Smooth muscle cell (in vitro differentiated cells): Measurements from ENCODE around the gene DCAF8. TPM values are rescaled to one million over a fixed set of nuclear protein-coding genes. Genes with fewer than 3 reads are reported as not detected.

Source experiments
- DNase-seq: peaks from one replicate; lab custom pipeline; 2025; ENCODE audit not compliant: unreplicated experiment; lab: John Stamatoyannopoulos, UW
- H2AFZ ChIP-seq: fragments of 200-600 bp; sonication (generic); 2 replicates; pipeline ENCODE4 v1.6.0; 2016; ENCODE audit warnings: antibody characterized with exemption, low read depth, mild to moderate bottlenecking
- H3F3A ChIP-seq: fragments of 200-600 bp; sonication (generic); 2 replicates; pipeline ENCODE4 v1.6.0; 2017; ENCODE audit warnings: antibody characterized with exemption, low read depth
- H3K27ac ChIP-seq: fragments of 200-600 bp; sonication (generic); 2 replicates; pipeline ENCODE4 v1.5.1; 2016; ENCODE audit warnings: low read depth, mild to moderate bottlenecking
- H3K27me3 ChIP-seq: fragments of 200-600 bp; sonication (generic); 2 replicates; pipeline ENCODE4 v1.6.1; 2016; ENCODE audit warnings: low read depth, mild to moderate bottlenecking
- H3K36me3 ChIP-seq: fragments of 200-600 bp; sonication (generic); 2 replicates; pipeline ENCODE4 v1.5.1; 2016; ENCODE audit warnings: low read depth
- H3K4me1 ChIP-seq: fragments of 200-600 bp; sonication (generic); 2 replicates; pipeline ENCODE4 v1.5.1; 2016; ENCODE audit warnings: low read depth
- H3K4me2 ChIP-seq: fragments of 200-600 bp; sonication (generic); 2 replicates; pipeline ENCODE4 v1.6.0; 2016; ENCODE audit warnings: mild to moderate bottlenecking
- H3K4me3 ChIP-seq: fragments of 200-600 bp; sonication (generic); 2 replicates; pipeline ENCODE4 v1.5.1; 2016; ENCODE audit warnings: mild to moderate bottlenecking
- H3K79me2 ChIP-seq: fragments of 200-600 bp; sonication (generic); 2 replicates; pipeline ENCODE4 v1.6.0; 2016; ENCODE audit warnings: low read depth, mild to moderate bottlenecking
- H3K9ac ChIP-seq: fragments of 200-600 bp; sonication (generic); 2 replicates; pipeline ENCODE4 v1.6.0; 2016; ENCODE audit warnings: low read depth
- H3K9me3 ChIP-seq: fragments of 200-600 bp; sonication (generic); replicated peaks from 2 replicates; pipeline ENCODE4 v1.5.1; 2016; ENCODE audit warnings: low read depth
- H4K20me1 ChIP-seq: fragments of 200-600 bp; sonication (generic); 2 replicates; pipeline ENCODE4 v1.6.0; 2016; ENCODE audit warnings: low read depth
- CTCF ChIP-seq: fragments of 200-600 bp; sonication (generic); IDR thresholded peaks from 2 replicates; pipeline ENCODE4 v1.5.1; 2017; ENCODE audit warnings: borderline replicate concordance, mild to moderate bottlenecking, antibody characterized with exemption; ENCODE audit not compliant: insufficient read depth, poor library complexity, severe bottlenecking
- WGBS: methylation state at CpG from one replicate; pipeline ENCODE4 v1.1.7; 2016; ENCODE audit warnings: low lambda C conversion rate; 5-methylcytosine and 5-hydroxymethylcytosine counted together
- polyA plus RNA-seq: library from polyadenylated mRNA; unstranded; fragments of >200 nt; fragmentation: Nextera tagmentation; extraction: Ambion mirVana; gene quantifications from 2 replicates; pipeline ENCODE4 v1.2.1, GENCODE V29; 2016
- total RNA-seq: library from RNA; depleted of rRNA; stranded (reverse); fragments of >200 nt; gene quantifications from 2 replicates; pipeline ENCODE4 v1.2.3, GENCODE V29; 2014

The DCAF8 gene
- total and polyA plus RNA-seq, 2 experiments from 2014 or later: 63.6 to 79.9 TPM

- Histone ChIP-seq H3F3A (peaks cover 23% of the 10 kb centered on the region), H3K4me2 (peak overlapping the region; percentile 93), H3K4me3 (peak overlapping the region; percentile 74), H3K4me1 (peaks cover 34% of the 10 kb centered on the region), H4K20me1 (peaks cover 53% of the 10 kb centered on the region), H3K27me3 (no peaks in the 10 kb centered on the region), H2AFZ (no peak overlapping the region), H3K27ac (peak overlapping the region; percentile 100), H3K9me3 (no peaks in the 10 kb centered on the region), H3K79me2 (peaks cover 35% of the 10 kb centered on the region), H3K9ac (peak overlapping the region; percentile 99), H3K36me3 (no peaks in the 10 kb centered on the region)
- no peak for TF ChIP-seq CTCF
- no peak for DNase-seq
- 22% methylated on average over 6 of the region's 6 CpGs for WGBS
These were observed 1.7 kb downstream of the DCAF8 start for GRCh38 chr1:160260406-160261382.

- Histone ChIP-seq H3K4me1 (peaks cover 34% of the 10 kb centered on the region), H3K36me3 (no peaks in the 10 kb centered on the region), H3K79me2 (peaks cover 47% of the 10 kb centered on the region), H3K9me3 (no peaks in the 10 kb centered on the region), H2AFZ (no peak overlapping the region), H3K4me3 (no peak overlapping the region), H4K20me1 (peaks cover 76% of the 10 kb centered on the region), H3K27me3 (no peaks in the 10 kb centered on the region), H3F3A (peaks cover 23% of the 10 kb centered on the region), H3K27ac (no peak overlapping the region), H3K4me2 (peak overlapping the region; percentile 1), H3K9ac (no peak overlapping the region)
- WGBS: 73% methylated on average over 7 of the region's 7 CpGs
- no peak for TF ChIP-seq CTCF
- DNase-seq: no peak
These were observed 4.1 kb downstream of the DCAF8 start for GRCh38 chr1:160258177-160258798.

GRCh38 chr1:160257411-160258015 is 4.8 kb downstream of the DCAF8 start:
- Histone ChIP-seq H3K79me2 (peaks cover 50% of the 10 kb centered on the region), H4K20me1 (peaks cover 83% of the 10 kb centered on the region), H3K4me2 (peak overlapping the region; percentile 53), H2AFZ (no peak overlapping the region), H3F3A (peaks cover 27% of the 10 kb centered on the region), H3K9ac (no peak overlapping the region), H3K27me3 (no peaks in the 10 kb centered on the region), H3K4me1 (peaks cover 34% of the 10 kb centered on the region), H3K4me3 (no peak overlapping the region), H3K36me3 (no peaks in the 10 kb centered on the region), H3K27ac (no peak overlapping the region), H3K9me3 (no peaks in the 10 kb centered on the region)
- 97% methylated on average over 6 of the region's 6 CpGs for WGBS
- no peak for TF ChIP-seq CTCF
- no peak for DNase-seq
